GM13977 (cell line): Measurements from ENCODE around the gene PDE4B.

ENCODE experiments used
- DNase-seq: peaks from one replicate; pipeline ENCODE4 v3.0.0; 2012; ENCODE audit warnings: low spot score
- CTCF ChIP-seq: IDR thresholded peaks from 2 replicates; pipeline ENCODE4 v1.5.1; 2012; ENCODE audit warnings: mild to moderate bottlenecking, control low read depth; ENCODE audit not compliant: insufficient read depth; ENCODE audit errors: extremely low read depth, missing control alignments
- in situ Hi-C: fragments of 300-500 bp; cut with MboI; formaldehyde crosslinking; loops from one replicate; pipeline ENCODE4 v1.12.0; 2022; ENCODE audit warnings: low sequenced_read_pairs, low pct_unique_long_range_greater_than_20kb, mixed read lengths, inconsistent platforms; ENCODE audit not compliant: unreplicated experiment

Gene PDE4B

DNA sequence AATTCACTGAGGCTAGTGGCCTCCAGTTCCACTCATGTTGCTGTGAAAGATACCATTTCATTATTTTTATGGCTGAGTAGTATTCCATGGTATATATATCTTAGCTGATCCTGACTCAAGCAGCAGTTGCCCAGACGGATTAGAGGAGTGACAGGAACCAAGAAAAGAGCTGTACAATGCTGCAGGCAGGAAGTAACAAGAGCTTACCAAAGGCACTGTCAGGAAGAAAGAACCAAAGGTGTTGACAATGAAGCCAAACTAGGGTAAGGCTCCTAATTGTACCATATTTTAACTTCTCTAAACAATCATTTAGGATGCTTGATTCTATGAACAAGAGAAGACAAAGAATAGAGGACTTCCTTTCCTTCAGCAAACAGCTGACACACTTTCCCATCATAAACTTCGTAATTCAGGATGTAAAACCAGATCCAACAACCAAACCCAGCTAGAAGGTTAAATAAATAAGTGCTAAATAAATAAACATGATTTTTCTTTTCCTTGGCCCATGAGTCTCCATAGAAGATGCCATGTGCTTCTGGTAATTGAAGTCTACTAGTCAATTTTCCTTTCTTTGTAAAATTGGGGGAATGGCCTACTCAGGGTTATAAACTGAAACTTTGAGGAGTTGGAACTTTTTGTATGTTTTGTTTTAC, 493.0 kb downstream of the PDE4B start:
- no peak for DNase-seq
- no peak for TF ChIP-seq CTCF
- in situ Hi-C loops = no loop called here

- in situ Hi-C loops = no loop called here
- no peak for DNase-seq
- no peak for TF ChIP-seq CTCF
These were observed 493.6 kb downstream of the PDE4B start for GRCh38 chr1:66286307-66286706.

GRCh38 chr1:66288048-66288447, 495.4 kb downstream of the PDE4B start:
- no peak for TF ChIP-seq CTCF
- in situ Hi-C loops = no loop called here
- DNase-seq = no peak

DNA sequence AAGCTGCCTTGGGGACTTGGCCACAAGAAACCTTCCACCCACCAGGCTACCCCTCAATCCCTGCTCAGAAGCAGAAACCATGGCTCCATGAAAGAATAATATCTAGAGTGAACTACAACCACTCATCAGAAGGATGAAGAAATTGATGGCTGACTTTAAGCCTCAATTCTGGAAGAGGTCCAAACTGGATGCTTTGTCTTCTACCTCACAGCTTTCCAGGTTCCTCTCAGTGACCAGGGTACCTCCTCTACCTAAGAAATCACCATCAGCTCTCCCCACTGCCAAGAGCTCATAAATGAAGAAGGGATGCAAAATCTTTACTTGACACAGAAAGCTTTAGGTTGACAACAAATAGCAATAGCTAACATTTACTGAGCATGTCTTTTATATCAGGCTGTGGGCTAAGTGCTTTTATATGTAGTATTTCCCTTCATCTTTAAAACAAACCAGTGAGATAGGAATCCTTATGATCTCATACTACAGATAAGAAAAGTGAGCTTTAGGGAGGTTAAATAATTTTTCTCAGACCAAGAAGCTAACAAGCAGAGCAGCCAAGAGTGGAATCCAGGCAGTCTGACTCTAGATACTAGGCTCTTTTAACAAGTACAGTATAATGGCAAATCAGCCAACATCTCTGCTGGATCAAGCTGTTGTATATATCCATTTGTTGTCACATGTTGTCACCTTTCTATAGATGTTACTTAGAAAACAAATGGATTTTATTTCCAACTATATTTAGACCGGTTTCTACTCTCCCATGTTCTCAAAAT, 498.3 kb downstream of the PDE4B start:
- no peak for DNase-seq
- in situ Hi-C loops = no loop called here
- no peak for TF ChIP-seq CTCF

GRCh38 chr1:66291531-66291864, 498.8 kb downstream of the PDE4B start:
- in situ Hi-C loops = no loop called here
- TF ChIP-seq CTCF = no peak
- DNase-seq = no peak

DNA sequence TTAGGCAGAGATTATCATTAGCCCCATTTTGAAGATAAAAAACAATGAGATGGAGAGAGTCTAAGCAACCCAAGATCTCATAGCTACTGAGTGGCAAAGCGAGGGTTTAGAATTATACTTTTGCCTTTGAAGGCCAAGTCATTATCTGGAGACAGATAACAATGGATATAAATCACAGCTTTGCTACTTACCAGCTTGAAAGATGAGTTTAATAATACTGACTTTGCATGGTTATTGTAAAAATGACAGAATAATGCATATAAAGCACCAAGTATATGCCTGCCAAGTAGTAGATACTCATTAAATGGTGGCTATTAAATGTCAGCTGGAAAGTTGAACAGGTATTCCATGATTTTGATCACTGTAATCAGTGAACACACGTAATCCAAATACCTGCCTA, 499.6 kb downstream of the PDE4B start:
- TF ChIP-seq CTCF = no peak
- in situ Hi-C loops = no loop called here
- no peak for DNase-seq

- in situ Hi-C loops = no loop called here
- no peak for DNase-seq
- TF ChIP-seq CTCF = no peak
These were observed 500.2 kb downstream of the PDE4B start for GRCh38 chr1:66292944-66293343.
